ENCODE data around the gene TFAP2E.
A peak's percentile ranks its signal among the peaks of the same experiment; 100 is the strongest.

Gene TFAP2E

GRCh38 chr1:35537806-35538205 lies 35.3 kb upstream of the TFAP2E start:
- TF ChIP-seq EGR1 (IDR thresholded peaks at IDR 0.05) = no peak
- no peak for TF ChIP-seq CEBPB (IDR thresholded peaks at IDR 0.05)
- TF ChIP-seq YY1 (IDR thresholded peaks at IDR 0.05; ENCODE audit: low read depth) = no peak
- TF ChIP-seq ZBTB7A (IDR thresholded peaks at IDR 0.05; ENCODE audit: low read depth) = no peak
- no peak for TF ChIP-seq RAD21 (IDR thresholded peaks at IDR 0.05; ENCODE audit: low read depth)
- no peak for TF ChIP-seq FOXM1 (IDR thresholded peaks at IDR 0.05; ENCODE audit: borderline replicate concordance, low read depth)
- TF ChIP-seq REST (IDR thresholded peaks at IDR 0.05; ENCODE audit: low read depth) = no peak
- TF ChIP-seq TCF12 (IDR thresholded peaks at IDR 0.05; ENCODE audit: low read depth) = no peak
- no peak for TF ChIP-seq TEAD4 (IDR thresholded peaks at IDR 0.05)
- no peak for TF ChIP-seq MAX (IDR thresholded peaks at IDR 0.05)
- TF ChIP-seq NFIC (IDR thresholded peaks at IDR 0.05) = no peak

GRCh38 chr1:35539073-35539823 lies 33.9 kb upstream of the TFAP2E start:
- no peak for TF ChIP-seq EP300 (IDR thresholded peaks at IDR 0.05; ENCODE audit: borderline replicate concordance)
- no peak for TF ChIP-seq CREB1 (IDR thresholded peaks at IDR 0.05; ENCODE audit: low read depth)
- TF ChIP-seq NFIC (IDR thresholded peaks at IDR 0.05) = peak; percentile 20; the same call in 1 of the 2 replicates
- no peak for TF ChIP-seq RAD21 (IDR thresholded peaks at IDR 0.05; ENCODE audit: low read depth)
- TF ChIP-seq CEBPB (IDR thresholded peaks at IDR 0.05) = peak; percentile 78

GRCh38 chr1:35539824-35540261 lies 33.3 kb upstream of the TFAP2E start:
- TF ChIP-seq REST (IDR thresholded peaks at IDR 0.05; ENCODE audit: low read depth) (peak; percentile 13; the same call in 1 of the 2 replicates), EGR1 (IDR thresholded peaks at IDR 0.05) (no peak)

GRCh38 chr1:35544976-35545375 lies 28.1 kb upstream of the TFAP2E start:
- TF ChIP-seq CEBPB (IDR thresholded peaks at IDR 0.05) (peak; percentile 82), FOXM1 (IDR thresholded peaks at IDR 0.05; ENCODE audit: borderline replicate concordance, low read depth) (no peak), NFIC (IDR thresholded peaks at IDR 0.05) (peak; percentile 77), RAD21 (IDR thresholded peaks at IDR 0.05; ENCODE audit: low read depth) (peak; percentile 62)

- TF ChIP-seq YY1 (IDR thresholded peaks at IDR 0.05; ENCODE audit: low read depth) (no peak), CEBPB (IDR thresholded peaks at IDR 0.05) (no peak), CREB1 (IDR thresholded peaks at IDR 0.05; ENCODE audit: low read depth) (no peak), USF1 (IDR thresholded peaks at IDR 0.05) (no peak), TEAD4 (IDR thresholded peaks at IDR 0.05) (no peak), TCF12 (IDR thresholded peaks at IDR 0.05; ENCODE audit: low read depth) (no peak), MAX (IDR thresholded peaks at IDR 0.05) (no peak), FOXM1 (IDR thresholded peaks at IDR 0.05; ENCODE audit: borderline replicate concordance, low read depth) (no peak), ZBTB7A (IDR thresholded peaks at IDR 0.05; ENCODE audit: low read depth) (no peak), EP300 (IDR thresholded peaks at IDR 0.05; ENCODE audit: borderline replicate concordance) (no peak), NFIC (IDR thresholded peaks at IDR 0.05) (no peak), EGR1 (IDR thresholded peaks at IDR 0.05) (no peak), TAF1 (IDR thresholded peaks at IDR 0.05; ENCODE audit: low read depth) (no peak), RAD21 (IDR thresholded peaks at IDR 0.05; ENCODE audit: low read depth) (no peak), REST (IDR thresholded peaks at IDR 0.05; ENCODE audit: low read depth) (no peak)
Observed at GRCh38 chr1:35546614-35547013, 26.5 kb upstream of the TFAP2E start.

Data from Ishikawa (cell line).